Stimulated activated CD4-positive, alpha-beta T cell treated with anti-CD3 and anti-CD28 coated beads, Interleukin-12 subunit alpha, Interleukin-12 subunit beta, amount 100 ng/mL, for 4 hours (primary cell): ENCODE data around the gene CCDC32.

Source experiments
- DNase-seq: peaks from one replicate; pipeline ENCODE4 v3.0.0-alpha.2; 2020

CCDC32 gene

DNA sequence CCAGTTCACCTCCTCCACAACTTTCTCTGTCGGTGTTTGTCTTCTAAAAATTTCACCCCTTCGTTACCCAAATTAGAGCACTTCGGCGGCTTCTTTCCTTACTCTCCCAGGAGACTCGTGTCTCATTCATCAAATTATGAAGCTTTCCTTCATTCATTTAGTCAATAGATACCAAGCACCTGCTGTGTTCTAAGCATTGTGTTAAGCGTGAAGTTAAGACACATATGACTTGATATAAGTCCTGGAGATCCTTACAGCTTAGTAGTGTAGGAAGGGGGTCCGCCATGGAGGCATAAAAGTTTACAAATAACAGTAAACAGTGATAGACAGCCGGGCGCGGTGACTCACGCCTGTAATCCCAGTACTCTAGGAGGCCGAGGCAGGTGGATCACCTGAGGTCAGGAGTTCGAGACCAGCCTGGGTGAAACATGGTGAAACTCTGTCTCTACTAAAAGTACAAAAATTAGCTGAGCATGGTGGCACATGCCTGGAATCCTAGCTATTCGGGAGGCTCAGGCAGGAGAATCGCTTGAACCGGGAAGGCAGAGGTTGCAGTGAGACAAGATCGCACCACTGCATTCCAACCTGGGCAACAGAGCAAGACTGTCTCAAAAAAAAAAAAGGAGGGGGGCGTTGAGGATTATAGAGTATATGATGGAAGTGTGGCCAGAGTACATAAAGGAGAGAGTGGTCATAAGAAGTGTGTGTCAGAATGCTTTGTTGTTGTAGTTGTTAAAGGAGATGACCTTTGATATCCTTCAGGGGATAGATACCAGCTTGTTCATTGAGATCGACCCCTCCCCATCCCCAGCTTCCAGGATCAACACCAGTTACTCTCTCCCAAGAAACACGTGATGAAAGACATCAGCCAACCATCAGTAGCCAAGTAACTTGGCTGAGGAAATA, 744 bp upstream of the CCDC32 start:
- DNase-seq: no peak

DNA sequence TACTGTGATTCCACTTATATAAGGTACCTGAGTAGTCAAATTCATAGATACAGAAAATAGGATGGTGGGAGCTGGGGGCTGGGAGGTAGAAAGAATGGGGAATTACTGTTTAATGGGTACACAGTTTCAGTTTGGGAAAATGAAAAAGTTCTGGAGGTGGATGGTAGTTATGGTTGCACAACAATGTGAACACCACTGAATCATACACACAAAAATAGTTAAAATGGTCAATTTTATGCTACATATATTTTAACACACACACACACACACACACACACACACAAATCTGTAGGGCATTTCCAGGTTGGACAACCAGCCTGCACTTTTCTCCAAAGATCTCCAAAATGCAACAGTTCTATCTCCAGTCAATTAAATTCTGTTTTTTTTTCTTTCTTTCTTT, 1.4 kb downstream of the CCDC32 start:
- no peak for DNase-seq

DNA sequence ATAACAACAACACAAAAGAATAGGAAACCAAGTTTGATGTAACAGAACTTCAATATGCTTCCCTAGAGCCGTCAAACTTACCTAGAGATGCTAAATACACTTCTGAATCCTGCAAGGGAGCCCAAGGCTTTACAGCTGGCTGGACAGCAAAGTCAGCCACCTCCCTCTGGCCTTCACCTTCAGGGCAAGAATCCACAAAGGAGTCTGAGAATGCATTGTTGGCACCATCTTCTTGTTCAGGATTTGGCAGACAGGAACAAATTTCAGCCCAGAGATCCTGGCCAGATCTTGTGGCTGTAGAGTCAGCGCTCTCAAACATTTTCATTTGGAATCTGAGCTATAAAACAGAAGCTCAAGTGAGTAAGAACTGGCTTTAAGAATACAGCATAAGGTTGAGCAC, 2.2 kb downstream of the CCDC32 start:
- no peak for DNase-seq

DNA sequence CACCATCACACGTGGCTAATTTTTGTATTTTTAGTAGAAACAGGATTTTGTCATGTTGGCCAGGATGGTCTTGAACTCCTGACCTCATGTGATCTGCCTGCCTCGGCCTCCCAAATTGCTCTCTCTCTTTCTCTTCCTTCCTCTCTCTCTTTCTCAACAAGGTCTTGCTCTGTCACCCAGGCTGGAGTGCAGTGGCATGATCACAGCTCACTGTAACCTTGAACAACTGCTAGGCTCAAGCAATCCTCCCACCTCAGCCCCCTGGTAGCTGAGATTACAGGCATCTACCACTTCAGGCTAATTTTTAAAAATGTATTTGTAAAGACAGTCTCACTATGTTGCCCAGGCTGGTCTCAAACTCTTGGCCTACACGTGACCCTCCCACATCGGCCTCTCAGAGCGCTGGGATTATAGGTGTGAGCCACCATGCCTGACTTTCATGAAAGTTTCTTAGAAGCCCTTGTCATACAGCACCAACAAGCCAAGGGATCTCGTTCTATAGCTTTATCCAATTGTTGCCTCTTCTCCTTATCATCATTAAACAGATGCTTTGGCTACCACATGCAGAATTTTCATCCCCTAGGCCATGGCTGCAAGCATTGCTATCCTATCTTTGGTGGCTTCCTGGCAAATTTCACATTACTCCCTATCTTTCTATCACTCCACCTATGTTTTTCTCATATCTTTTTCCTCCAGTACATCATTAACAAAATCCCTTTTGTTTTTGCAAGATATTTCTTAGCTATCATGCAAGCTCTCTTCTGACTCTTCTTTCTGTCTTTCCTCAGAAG, 5.7 kb downstream of the CCDC32 start:
- no peak for DNase-seq

DNA sequence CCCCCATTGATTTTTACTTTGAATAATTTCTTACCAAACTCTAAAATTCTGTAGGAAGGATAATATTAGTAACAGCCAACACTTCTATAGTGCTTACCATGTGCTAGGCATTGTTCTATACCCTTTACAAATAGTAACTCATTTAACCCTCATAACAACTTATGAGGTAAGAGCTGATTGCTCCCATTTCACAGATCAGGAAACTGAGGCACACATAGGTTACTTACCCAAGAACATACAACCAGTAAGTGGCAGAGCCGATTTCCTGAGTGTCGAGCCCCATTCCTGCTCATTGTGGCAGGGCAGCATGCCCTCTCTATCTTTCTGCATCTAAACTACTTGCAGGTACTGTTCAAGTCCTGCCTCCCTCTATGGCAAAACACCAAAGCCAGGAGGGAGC, 9.0 kb downstream of the CCDC32 start:
- no peak for DNase-seq

DNA sequence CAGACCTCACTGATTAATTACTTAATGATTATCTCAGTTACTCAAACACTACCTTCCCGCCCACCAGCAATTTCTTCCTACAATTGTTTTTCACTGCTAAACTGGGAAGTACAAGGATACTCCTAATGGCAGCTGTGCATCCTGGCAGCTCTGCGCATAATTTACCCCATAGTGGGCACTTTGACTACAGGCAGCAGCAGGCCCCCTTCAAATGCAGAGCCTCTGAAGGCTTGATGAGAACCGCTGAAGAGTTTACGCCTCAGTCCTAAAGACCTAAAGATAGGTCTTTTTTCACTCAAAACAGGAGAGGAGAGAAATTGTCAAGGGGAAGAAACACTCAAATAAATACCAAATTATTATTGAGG, 10.7 kb downstream of the CCDC32 start:
- no peak for DNase-seq

DNA sequence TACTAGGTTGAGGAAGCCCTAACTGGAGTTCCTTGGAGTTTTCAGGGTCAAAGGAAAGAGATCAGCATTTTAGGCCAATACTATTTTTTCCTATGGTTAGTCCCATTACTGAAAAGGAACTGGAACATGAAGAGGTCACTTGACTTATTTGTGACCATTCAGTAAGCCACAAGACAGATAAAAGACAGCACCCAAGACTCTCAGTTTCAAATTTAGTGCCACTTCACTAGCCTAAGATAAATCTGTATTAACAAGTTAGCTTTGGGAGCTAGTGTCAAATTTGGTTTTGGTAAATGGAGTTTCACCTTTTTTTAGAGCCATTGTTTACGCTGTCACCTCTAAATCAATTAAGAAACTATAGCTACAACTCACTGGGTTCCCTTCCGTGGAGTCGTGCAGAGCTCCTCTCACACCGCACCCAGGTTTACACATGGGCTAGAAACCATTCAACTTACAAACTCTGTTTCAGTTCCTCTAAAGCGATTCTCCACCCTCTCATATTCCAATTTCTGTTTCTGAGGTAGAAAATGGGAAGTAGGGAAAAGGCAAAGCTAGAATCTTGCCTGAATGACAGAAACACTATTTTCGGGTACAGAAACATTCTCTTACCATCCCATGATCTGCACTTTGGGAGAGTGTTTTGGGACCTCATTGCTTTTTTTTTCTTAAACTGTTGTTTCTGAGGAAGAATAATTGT, 14.4 kb downstream of the CCDC32 start:
- DNase-seq: no peak

DNA sequence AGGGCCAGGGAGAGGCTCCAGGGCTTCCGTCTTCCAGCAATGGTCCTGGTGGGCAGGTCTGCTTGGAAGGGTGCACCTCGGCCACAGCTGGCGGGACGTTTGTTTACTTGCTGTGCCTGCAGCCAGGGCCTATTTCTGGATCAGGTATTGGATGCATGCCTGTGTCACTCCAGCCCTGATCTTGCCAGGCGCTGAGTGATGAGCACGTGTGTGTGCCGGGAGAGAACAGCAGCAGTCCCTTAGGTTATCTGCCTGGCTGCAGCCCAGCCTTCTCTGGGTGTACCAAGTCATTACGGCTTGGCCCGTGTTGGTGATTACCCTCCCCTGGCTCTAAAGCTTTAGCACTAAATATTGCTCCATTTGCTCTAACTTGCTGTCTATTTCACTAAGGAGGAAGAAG, 14.9 kb downstream of the CCDC32 start:
- DNase-seq: no peak

DNA sequence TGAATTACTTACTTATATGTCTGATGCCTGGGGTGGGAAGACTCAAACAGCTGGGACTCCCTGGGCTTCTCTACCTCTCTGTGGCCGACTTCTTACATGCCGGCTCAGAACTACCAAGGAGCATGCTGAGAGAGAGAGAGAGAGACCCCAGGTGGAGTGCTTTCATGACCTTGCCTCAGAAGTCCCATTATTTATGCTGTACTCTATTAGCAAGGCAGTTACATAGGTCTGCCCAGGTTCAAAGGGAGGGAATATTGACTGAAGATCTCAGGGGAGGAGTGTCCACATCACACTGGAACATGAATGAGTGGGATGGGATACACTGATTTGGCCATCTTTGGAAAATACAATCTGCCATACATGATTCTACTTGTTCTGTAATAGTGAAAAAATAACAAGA, 16.2 kb downstream of the CCDC32 start:
- no peak for DNase-seq

DNA sequence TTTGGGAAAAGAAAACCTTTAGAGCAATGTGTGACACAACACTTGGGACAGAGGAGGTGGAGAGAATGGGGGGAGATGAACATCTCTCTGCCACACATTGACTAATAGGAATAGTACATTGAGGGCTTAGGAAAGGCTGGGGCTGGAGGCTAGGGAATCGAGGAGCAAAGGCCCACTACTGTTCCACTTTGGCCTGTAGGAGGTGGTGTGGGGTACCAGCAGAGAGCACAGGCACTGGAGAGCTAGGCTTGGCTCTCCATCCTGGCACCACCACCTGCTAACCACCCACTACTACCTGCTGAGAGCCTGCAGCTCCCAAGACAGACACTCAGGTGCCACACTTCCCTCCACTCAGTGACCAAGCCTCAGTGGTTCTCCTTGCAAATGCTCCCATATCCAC, 19.4 kb downstream of the CCDC32 start:
- DNase-seq: no peak

DNA sequence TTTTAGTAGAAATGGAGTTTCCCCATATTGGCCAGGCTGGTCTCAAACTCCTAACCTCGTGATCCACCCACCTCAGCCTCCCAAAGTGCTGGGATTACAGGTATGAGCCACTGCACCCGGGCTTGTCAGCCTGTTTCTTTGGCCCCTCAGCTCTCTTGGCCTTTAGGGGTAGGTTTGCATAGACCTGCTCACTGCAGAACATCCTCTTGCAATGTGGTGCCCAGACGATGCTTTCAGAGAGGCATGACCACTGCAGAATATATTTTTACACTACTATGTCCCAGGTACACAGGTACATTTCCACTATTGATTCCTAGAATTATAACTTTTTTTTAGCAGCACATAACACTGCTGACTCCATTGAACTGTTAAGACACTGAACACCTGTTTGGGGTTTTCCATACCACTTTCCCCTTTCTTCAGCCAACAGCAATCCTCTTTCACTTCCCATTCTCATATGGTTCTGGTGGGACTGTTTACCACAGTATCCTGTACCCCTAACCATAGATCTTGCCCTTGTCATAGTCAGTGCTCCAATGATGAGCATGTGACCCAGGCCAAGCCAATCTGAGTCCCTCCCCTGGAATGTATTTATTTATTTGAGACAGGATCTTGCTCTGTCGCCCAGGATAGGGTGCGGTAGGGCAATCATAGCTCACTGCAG, 21.1 kb downstream of the CCDC32 start:
- no peak for DNase-seq

DNA sequence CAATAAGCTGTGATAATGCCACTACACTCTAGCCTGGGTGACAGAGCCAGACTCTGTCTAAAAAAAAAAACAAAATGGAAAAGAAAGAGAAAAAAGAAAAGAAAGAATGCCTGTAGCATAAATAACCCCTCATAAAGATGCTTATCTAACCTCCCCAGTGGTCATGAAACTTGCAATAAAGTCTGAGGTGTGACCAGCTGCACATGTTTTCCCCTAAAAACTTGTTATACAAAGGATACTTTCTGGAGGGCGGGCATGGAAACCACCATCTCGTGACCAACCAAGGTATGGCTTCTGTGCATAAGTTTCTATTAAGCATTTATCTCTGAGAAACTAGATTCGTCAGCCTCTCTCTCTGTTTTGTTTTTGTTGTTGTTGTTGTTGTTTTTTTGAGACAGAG, 21.8 kb downstream of the CCDC32 start:
- no peak for DNase-seq

DNA sequence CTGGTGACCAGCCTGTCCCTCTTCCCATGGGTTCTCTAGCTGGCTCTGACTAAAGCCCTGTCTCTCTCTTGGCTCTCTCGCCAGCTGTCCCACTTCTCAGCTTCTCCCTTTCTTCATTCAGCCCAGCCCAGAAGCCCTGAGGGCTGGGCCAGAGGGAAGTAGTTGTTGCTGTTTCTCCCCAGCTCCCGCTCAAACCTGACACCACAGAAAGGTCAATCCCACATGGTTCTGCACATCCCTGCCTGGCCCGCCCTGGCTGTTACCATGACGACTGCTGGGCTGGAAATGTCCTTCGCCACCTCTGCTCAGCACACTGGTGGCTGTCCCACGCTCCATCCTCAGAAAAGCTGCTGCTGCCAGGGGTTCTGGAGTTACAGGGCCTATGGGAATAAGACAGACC, 25.9 kb downstream of the CCDC32 start:
- no peak for DNase-seq

DNA sequence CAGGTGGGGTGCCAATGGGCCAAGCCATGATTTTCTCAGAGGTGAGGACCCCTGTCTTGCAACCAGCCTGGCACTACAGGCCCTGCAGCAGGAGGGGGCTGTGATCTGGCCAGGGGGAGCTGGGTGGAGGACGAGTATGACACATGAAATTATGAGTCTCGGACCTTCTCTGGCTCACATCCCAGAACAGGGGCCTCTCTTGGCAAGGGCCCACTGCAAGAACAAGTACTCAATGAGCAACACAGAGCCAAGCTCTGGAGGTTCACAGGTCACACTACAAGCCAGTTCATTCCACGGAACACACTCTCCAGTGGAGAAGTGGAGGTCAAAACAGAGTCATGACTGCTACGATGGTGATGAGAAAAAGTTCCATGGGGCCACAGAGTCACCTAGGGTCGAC, 28.3 kb downstream of the CCDC32 start:
- DNase-seq: no peak

DNA sequence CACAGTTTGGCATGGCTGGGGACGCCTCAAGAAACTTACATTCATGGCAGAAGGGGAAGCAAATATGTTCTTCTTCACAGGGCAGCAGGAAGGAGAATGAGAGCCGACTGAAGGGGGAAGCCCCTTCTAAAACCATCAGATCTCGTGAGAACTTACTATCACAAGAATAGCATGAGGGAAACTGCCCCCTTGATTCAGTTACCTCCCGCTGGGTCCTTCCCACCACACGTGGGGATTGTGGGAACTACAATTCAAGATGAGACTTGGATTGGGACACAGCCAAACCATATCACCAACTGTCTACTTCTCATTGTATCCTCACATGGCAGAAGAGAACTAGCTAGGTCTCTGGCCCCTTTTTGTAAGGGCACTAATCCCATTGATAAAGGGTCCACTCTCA, 30.5 kb downstream of the CCDC32 start:
- DNase-seq: no peak

DNA sequence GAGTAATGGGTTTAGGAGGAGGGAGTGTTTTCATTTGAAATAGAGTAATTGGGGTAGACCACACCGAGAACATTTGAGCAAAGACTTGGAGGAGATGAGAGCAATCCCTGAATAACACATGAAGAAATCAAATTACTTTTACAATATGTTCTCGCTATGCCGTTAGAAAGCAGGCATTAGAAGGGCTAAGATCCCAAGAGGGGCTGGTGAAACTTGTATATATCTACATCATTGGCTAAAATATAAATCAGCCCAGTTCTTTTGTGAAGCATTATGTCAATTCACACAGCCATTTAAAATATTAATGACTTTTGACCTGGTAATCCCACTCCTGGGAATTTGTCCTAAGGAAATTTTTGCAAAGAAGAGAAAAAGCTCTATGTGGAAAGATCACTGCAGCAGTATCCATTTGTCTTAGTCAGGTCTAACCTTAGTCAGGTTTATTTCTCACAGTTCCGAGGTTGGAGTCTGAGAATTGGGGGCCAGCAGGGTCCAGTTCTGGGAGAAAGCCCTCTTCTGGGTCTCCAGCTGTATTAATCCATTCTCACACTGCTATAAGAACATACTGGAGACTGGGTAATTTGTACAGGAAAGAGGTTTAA, 31.0 kb downstream of the CCDC32 start:
- no peak for DNase-seq

DNA sequence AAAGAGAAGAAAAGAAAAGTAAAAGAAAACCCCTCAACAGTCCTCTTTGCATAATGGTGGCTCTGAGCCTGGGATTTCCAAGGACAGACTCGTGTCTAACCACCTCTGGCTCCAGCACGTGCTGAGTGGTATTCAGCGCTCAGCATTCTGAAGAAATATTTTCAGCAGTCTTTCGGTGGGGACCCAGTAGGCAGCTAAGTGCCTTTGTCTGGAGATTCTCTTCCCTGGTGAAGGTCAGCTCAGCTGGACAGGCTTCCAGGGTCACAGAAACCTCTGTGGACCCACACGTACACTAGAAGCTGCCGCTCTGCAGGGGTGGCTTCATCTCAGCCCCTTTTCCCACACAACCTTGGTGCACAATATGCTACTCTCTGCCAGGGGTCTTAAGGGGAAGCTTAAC, 36.0 kb downstream of the CCDC32 start:
- no peak for DNase-seq

DNA sequence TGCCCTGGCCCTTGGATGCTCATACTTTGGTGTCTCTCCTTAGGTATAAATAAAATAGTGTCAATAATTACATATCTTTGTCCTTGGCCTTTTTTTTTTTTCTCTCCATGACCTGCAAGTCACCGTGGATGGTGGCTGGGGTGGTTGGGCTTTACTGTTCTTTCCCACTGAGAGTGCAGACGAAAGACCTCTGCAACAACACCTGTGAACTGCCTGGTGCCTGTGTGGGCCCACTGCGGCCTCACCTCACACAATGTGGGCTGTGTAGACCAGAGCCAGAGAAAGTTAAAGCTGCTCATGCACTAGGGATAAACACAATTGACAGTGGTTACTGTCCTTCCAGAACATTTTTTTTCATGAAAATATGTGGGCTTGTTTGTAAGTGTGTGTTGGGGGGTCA, 39.0 kb downstream of the CCDC32 start:
- no peak for DNase-seq

DNA sequence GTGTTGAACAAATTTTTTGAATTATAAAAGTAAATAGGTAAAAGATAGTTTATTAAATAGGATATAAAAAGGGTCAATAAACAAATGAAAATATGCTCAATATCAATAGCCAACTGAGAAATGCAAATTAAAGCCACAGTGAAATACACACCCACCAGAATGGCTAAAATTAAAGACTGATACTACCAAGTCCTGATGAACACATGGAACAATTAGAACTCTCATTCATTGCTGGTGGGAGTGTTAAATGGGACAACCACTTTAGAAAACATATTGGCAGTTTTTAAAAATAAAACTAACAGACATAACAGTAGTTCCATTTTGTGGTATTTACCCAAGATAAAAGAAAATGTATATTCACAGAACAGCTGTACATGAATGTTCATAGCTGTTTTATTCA, 41.2 kb downstream of the CCDC32 start:
- DNase-seq: no peak

DNA sequence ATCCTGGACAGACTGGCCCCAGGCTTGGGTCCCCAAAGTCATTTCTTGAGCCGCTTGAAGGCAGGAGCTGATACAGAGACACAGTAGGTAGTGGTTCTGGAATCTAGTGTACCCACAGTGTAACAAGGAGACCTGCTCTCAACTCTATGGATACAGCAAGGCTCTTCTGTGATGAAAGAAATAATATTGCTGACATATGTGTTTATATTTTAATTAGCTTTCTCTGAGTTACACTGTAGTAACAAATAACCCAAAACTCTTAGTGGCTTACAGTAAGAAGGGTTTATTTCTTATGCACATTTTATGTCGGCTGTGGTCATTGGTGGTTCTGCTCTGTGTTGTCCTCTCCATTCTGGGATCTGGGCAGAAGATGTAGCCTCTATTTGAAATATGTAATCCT, 48.5 kb downstream of the CCDC32 start:
- DNase-seq: no peak

DNA sequence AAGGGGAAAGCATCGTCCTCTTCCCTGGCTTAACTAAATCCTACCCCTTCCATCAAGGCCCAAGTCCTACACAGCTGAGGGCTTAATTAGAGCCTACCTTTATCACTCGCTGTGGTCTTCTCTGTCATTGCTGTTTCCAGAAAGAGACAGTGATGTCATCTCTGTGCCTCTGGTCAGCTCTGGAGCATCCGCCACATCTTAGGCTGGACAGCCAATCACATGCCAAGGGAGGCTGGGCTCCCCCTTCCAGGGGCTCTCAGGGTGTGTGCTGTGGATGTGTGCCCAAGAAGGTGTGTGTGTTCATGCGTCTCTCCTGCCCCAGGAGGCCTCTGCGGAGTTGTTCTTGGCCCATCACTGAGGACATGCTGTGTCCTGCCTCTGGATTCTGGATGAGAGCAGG, 51.2 kb downstream of the CCDC32 start:
- DNase-seq: no peak

DNA sequence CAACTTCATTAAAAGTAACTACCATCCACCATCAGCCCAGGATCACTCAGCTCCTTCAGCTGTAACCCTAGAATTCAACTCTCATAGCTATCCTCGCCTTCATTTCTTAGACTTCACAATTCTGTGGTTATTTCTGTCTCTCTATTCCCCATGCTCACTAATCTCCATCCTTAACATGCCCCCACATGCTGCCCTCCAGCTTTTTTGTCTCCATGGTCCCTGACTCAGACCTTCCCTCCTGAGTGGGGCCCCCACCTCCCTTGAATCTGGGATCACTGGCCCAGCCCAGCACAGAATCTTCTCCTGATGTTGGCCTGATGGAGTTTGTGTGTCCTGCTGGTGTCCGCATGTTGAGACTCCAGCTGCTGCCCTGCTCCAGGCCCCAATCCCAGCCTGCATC, 52.4 kb downstream of the CCDC32 start:
- DNase-seq: no peak
